Neural cell (in vitro differentiated cells): Measurements from ENCODE around the gene TNFRSF14. TPM values are rescaled to one million over a fixed set of nuclear protein-coding genes. Genes with fewer than 3 reads are reported as not detected.

Experiments used
- H2AFZ ChIP-seq: fragments of 200-600, 300-800 bp; sonication (generic), shearing (Covaris generic); 2 replicates; pipeline ENCODE4 v1.6.0; 2014; ENCODE audit warnings: low read depth, mild to moderate bottlenecking, antibody characterized with exemption, low read length, moderate library complexity
- H3F3A ChIP-seq: fragments of 200-600 bp; shearing (Covaris generic); 2 replicates; pipeline ENCODE4 v1.6.1; 2016; ENCODE audit warnings: mild to moderate bottlenecking, moderate library complexity, mixed read lengths, antibody characterized with exemption, low read length; ENCODE audit not compliant: insufficient read depth, poor library complexity, severe bottlenecking
- H3K27ac ChIP-seq: fragments of 200-600, 300-800 bp; sonication (generic), shearing (Covaris generic); 2 replicates; pipeline ENCODE4 v1.5.1; 2014; ENCODE audit warnings: mild to moderate bottlenecking, low read length, moderate library complexity
- H3K27me3 ChIP-seq: fragments of 300-800, 200-600 bp; sonication (generic), shearing (Covaris generic); 2 replicates; pipeline ENCODE4 v1.6.0; 2014; ENCODE audit warnings: mild to moderate bottlenecking, low read depth, low read length, moderate library complexity; ENCODE audit not compliant: insufficient read depth
- H3K36me3 ChIP-seq: fragments of 300-800, 200-600 bp; sonication (generic), shearing (Covaris generic); 2 replicates; pipeline ENCODE4 v1.5.1; 2014; ENCODE audit warnings: mild to moderate bottlenecking, antibody characterized with exemption, low read length, moderate library complexity; ENCODE audit not compliant: insufficient read depth
- H3K4me2 ChIP-seq: fragments of 300-800, 200-600 bp; sonication (generic), shearing (Covaris generic); 2 replicates; pipeline ENCODE4 v1.6.0; 2014; ENCODE audit warnings: mild to moderate bottlenecking, low read length
- H3K4me3 ChIP-seq: fragments of 300-800, 200-600 bp; sonication (generic), shearing (Covaris generic); 2 replicates; pipeline ENCODE4 v1.5.1; 2014; ENCODE audit warnings: mild to moderate bottlenecking, low read length, moderate library complexity
- H3K79me2 ChIP-seq: fragments of 200-600 bp; shearing (Covaris generic); replicated peaks from 2 replicates; pipeline ENCODE4 v1.6.0; 2014; ENCODE audit warnings: mild to moderate bottlenecking, low read length, moderate library complexity; ENCODE audit not compliant: insufficient read depth
- H3K9ac ChIP-seq: fragments of 300-800, 200-600 bp; sonication (generic), shearing (Covaris generic); 2 replicates; pipeline ENCODE4 v1.6.1; 2016; ENCODE audit warnings: mild to moderate bottlenecking, low read length, mixed read lengths
- H3K9me2 ChIP-seq: fragments of 200-600 bp; shearing (Covaris generic); 2 replicates; pipeline ENCODE4 v1.6.1; 2016; ENCODE audit warnings: mild to moderate bottlenecking, low read length, mixed read lengths; ENCODE audit not compliant: insufficient read depth
- H3K9me3 ChIP-seq: fragments of 200-600, 300-800 bp; sonication (generic), shearing (Covaris generic); 2 replicates; pipeline ENCODE4 v1.6.1; 2016; ENCODE audit warnings: mild to moderate bottlenecking, mixed run types, low read length, moderate library complexity, mixed read lengths
- H4K20me1 ChIP-seq: fragments of 200-600 bp; shearing (Covaris generic); 2 replicates; pipeline ENCODE4 v1.6.1; 2016; ENCODE audit warnings: mild to moderate bottlenecking, mixed run types; ENCODE audit not compliant: insufficient read depth
- EP300 ChIP-seq: fragments of 450-650 bp; conservative IDR thresholded peaks from 2 replicates; pipeline ENCODE4 v1.6.1; 2014; ENCODE audit warnings: antibody characterized with exemption, mild to moderate bottlenecking, moderate library complexity; ENCODE audit not compliant: poor library complexity, severe bottlenecking
- EZH2 ChIP-seq: fragments of 200-600, 300-800 bp; shearing (Covaris generic), sonication (generic); IDR thresholded peaks from 2 replicates; pipeline ENCODE4 v1.6.1; 2014; ENCODE audit warnings: antibody characterized with exemption, low read length, borderline replicate concordance, mild to moderate bottlenecking; ENCODE audit not compliant: insufficient read depth, poor library complexity, severe bottlenecking
- MXI1 ChIP-seq: fragments of 450-650 bp; conservative IDR thresholded peaks from 2 replicates; pipeline ENCODE4 v1.6.1; 2014; ENCODE audit warnings: antibody characterized with exemption, mild to moderate bottlenecking; ENCODE audit not compliant: poor library complexity, severe bottlenecking
- POLR2AphosphoS5 ChIP-seq: IDR thresholded peaks from 2 replicates; pipeline ENCODE4 v1.6.1; 2012
- RAD21 ChIP-seq: fragments of 450-650 bp; conservative IDR thresholded peaks from 2 replicates; pipeline ENCODE4 v1.6.1; 2014; ENCODE audit warnings: antibody characterized with exemption, mild to moderate bottlenecking, moderate library complexity
- SMC3 ChIP-seq: fragments of 450-650 bp; conservative IDR thresholded peaks from 2 replicates; pipeline ENCODE4 v1.6.1; 2014; ENCODE audit warnings: antibody characterized with exemption, mild to moderate bottlenecking, moderate library complexity; ENCODE audit not compliant: poor library complexity
- TAF1 ChIP-seq: IDR thresholded peaks from 2 replicates; pipeline ENCODE4 v1.6.1; 2012; ENCODE audit warnings: low read depth
- polyA plus RNA-seq: library from polyadenylated mRNA; depleted of rRNA; stranded (reverse); fragments of >200 nt; gene quantifications from 2 replicates; pipeline ENCODE4 v1.2.3, GENCODE V29; 2014
- TF ChIP-seq, protein P1 (sequence below): IDR thresholded peaks from 2 replicates; pipeline ENCODE4 v1.6.1; 2012; ENCODE audit warnings: borderline replicate concordance
- TF ChIP-seq, protein P2 (sequence below): fragments of 450-650 bp; IDR thresholded peaks from 2 replicates; pipeline ENCODE4 v1.5.1; 2014; ENCODE audit warnings: antibody characterized with exemption, mild to moderate bottlenecking, moderate library complexity; ENCODE audit not compliant: poor library complexity, severe bottlenecking

TNFRSF14 gene
- polyA plus RNA-seq, 1 donor from 2014 or later: 1.1 TPM

- H3K9me2 ChIP-seq: no peaks in the 10 kb centered on the region
- H3F3A ChIP-seq: no peaks in the 10 kb centered on the region
- no peaks in the 10 kb centered on the region for H3K9me3 ChIP-seq
- no peaks in the 10 kb centered on the region for H3K36me3 ChIP-seq
- H3K4me3 ChIP-seq: no peak overlapping the region
- H2AFZ ChIP-seq: no peak overlapping the region
- H3K4me2 ChIP-seq: no peak overlapping the region
- no peaks in the 10 kb centered on the region for H3K27me3 ChIP-seq
- no peaks in the 10 kb centered on the region for H4K20me1 ChIP-seq
- TF ChIP-seq, protein P1, sequence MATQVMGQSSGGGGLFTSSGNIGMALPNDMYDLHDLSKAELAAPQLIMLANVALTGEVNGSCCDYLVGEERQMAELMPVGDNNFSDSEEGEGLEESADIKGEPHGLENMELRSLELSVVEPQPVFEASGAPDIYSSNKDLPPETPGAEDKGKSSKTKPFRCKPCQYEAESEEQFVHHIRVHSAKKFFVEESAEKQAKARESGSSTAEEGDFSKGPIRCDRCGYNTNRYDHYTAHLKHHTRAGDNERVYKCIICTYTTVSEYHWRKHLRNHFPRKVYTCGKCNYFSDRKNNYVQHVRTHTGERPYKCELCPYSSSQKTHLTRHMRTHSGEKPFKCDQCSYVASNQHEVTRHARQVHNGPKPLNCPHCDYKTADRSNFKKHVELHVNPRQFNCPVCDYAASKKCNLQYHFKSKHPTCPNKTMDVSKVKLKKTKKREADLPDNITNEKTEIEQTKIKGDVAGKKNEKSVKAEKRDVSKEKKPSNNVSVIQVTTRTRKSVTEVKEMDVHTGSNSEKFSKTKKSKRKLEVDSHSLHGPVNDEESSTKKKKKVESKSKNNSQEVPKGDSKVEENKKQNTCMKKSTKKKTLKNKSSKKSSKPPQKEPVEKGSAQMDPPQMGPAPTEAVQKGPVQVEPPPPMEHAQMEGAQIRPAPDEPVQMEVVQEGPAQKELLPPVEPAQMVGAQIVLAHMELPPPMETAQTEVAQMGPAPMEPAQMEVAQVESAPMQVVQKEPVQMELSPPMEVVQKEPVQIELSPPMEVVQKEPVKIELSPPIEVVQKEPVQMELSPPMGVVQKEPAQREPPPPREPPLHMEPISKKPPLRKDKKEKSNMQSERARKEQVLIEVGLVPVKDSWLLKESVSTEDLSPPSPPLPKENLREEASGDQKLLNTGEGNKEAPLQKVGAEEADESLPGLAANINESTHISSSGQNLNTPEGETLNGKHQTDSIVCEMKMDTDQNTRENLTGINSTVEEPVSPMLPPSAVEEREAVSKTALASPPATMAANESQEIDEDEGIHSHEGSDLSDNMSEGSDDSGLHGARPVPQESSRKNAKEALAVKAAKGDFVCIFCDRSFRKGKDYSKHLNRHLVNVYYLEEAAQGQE: no peak
- no peak for TF ChIP-seq RAD21
- TF ChIP-seq MXI1: no peak
- TF ChIP-seq, protein P2, sequence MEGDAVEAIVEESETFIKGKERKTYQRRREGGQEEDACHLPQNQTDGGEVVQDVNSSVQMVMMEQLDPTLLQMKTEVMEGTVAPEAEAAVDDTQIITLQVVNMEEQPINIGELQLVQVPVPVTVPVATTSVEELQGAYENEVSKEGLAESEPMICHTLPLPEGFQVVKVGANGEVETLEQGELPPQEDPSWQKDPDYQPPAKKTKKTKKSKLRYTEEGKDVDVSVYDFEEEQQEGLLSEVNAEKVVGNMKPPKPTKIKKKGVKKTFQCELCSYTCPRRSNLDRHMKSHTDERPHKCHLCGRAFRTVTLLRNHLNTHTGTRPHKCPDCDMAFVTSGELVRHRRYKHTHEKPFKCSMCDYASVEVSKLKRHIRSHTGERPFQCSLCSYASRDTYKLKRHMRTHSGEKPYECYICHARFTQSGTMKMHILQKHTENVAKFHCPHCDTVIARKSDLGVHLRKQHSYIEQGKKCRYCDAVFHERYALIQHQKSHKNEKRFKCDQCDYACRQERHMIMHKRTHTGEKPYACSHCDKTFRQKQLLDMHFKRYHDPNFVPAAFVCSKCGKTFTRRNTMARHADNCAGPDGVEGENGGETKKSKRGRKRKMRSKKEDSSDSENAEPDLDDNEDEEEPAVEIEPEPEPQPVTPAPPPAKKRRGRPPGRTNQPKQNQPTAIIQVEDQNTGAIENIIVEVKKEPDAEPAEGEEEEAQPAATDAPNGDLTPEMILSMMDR: no peak
- no peak for TF ChIP-seq EP300
- TF ChIP-seq TAF1: no peak
- no peak for TF ChIP-seq SMC3
- no peak for TF ChIP-seq EZH2
- no peak for TF ChIP-seq POLR2AphosphoS5
- no peak overlapping the region for H3K9ac ChIP-seq
- peaks cover 10% of the 10 kb centered on the region for H3K79me2 ChIP-seq
- H3K27ac ChIP-seq: no peak overlapping the region
These were observed 21.9 kb upstream of the TNFRSF14 start for GRCh38 chr1:2534315-2534686.

DNA sequence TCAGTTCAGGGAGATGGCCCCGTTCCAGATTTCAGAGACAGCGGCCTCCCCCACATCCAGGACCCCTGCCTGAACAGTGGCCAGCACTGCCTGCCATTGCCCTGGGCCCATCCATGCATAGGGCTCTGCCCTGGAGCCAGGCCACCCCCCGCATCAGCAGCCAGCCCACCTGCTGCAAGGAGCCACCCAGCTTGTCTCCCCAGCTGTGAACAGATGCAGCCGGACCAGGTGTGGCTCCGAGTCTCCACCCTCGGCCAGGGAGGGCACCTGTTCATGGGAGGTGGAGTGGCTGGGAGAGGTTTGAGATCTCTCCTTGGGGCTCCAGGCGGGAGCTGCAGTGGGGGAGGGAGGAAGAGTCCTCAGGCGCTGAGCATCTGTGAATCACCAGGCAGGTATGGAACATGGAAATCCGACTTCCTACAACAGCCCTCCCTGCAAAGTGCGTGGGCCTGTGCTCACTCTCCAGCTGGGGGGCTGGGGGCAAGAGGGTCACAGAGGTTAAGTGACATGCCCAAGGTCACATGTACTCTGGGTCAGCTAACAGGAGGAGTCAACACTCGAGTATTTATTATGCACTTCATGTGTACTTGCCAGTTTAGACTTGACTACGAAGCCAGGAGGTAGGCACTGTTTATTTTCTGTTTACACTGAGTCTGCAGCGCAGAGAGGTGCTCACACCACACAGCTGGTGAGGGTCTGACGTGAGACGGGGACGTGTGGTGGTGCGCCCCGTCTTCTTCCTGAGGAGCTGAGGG lies 21.3 kb upstream of the TNFRSF14 start:
- Histone ChIP-seq H3K27ac (no peak overlapping the region), H4K20me1 (no peaks in the 10 kb centered on the region), H3K27me3 (no peaks in the 10 kb centered on the region), H3F3A (no peaks in the 10 kb centered on the region), H2AFZ (no peak overlapping the region), H3K36me3 (no peaks in the 10 kb centered on the region), H3K4me2 (no peak overlapping the region), H3K9ac (no peak overlapping the region), H3K4me3 (no peak overlapping the region), H3K79me2 (peaks cover 10% of the 10 kb centered on the region), H3K9me3 (no peaks in the 10 kb centered on the region), H3K9me2 (no peaks in the 10 kb centered on the region)
- no peak for TF ChIP-seq POLR2AphosphoS5
- TF ChIP-seq TAF1: no peak
- no peak for TF ChIP-seq EZH2
- no peak for TF ChIP-seq MXI1
- no peak for TF ChIP-seq RAD21
- TF ChIP-seq, protein P1: no peak
- TF ChIP-seq EP300: no peak
- TF ChIP-seq, protein P2: no peak
- TF ChIP-seq SMC3: no peak
